ENCODE measurements around the gene EFCAB14. TPM values are rescaled to one million over a fixed set of nuclear protein-coding genes. Genes with fewer than 3 reads are reported as not detected.

Gene EFCAB14
- polyA plus RNA-seq, 1 donor from 2014 or later, result 7.6 TPM

DNA sequence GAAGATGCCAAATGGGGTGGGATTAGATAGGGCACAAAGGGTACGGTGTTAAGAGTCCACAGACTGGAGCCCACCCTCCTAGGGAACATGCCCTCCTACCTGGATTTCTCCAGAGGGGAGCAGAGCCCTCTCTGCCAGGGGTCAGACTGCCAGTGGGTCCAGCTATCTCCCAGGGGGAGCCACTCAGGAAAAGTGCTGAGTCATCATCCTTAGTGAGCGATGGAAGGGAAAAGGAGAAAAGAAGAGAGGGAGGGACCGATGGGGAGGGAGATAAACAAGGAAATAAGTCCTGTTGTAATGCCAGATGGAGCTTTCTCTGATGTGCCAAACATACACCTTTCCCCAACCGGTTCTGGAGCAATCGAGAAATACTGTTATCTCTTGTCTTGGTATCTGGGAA, 49.5 kb upstream of the EFCAB14 start (continued):
- TF ChIP-seq POLR2AphosphoS5 (IDR thresholded peaks at IDR 0.05), result no peak

DNA sequence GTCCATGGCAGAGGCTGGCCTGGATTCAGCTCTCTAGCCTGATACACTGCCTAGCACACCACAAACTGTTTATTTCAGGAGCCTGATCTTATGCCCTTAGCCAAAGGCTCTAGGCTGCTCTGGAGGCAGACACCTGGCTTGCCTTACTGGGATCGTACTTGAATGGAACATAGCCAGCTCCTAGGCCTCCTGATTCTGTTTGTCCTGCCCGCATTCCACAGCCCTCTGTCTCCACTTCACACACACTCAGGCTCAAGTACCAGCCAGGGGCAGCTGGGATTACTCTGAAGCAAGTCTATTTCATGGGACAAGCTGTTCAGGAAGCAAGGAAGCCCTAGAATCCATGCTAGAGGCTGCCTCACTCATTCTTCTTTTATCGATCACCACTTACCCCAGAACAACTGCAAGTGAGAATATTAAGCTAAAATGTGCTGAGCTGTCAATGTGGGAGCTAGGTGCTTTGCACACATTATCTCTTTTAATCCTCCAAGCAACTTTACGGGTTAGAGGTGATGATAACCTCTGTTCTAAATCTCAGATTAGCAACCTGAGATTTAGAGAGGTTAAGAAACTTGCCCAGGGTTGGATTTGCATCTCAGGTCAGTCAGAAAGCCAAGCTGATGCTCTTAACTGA, 48.9 kb upstream of the EFCAB14 start:
- no peak overlapping the region for H3K4me2 ChIP-seq (ENCODE audit: low read length)
- H3K9me3 ChIP-seq (ENCODE audit: low read length), result no peaks in the 10 kb centered on the region
- no peak overlapping the region for H3K9ac ChIP-seq (ENCODE audit: low read length)
- H3F3A ChIP-seq (ENCODE audit: insufficient read depth, low read length, poor library complexity, severe bottlenecking), result no peaks in the 10 kb centered on the region
- no peaks in the 10 kb centered on the region for H3K79me2 ChIP-seq (replicated peaks; ENCODE audit: insufficient read depth, low read length)
- TF ChIP-seq EP300 (conservative IDR thresholded peaks at IDR 0.05; ENCODE audit: poor library complexity, severe bottlenecking) (no peak), RAD21 (conservative IDR thresholded peaks at IDR 0.05) (no peak), TAF1 (IDR thresholded peaks at IDR 0.05; ENCODE audit: low read depth) (no peak), EZH2 (IDR thresholded peaks at IDR 0.05; ENCODE audit: borderline replicate concordance, insufficient read depth, low read length, poor library complexity, severe bottlenecking) (no peak), POLR2AphosphoS5 (IDR thresholded peaks at IDR 0.05) (no peak), SMC3 (conservative IDR thresholded peaks at IDR 0.05; ENCODE audit: poor library complexity) (no peak), MXI1 (conservative IDR thresholded peaks at IDR 0.05; ENCODE audit: poor library complexity, severe bottlenecking) (no peak)
- TF ChIP-seq, protein P1, sequence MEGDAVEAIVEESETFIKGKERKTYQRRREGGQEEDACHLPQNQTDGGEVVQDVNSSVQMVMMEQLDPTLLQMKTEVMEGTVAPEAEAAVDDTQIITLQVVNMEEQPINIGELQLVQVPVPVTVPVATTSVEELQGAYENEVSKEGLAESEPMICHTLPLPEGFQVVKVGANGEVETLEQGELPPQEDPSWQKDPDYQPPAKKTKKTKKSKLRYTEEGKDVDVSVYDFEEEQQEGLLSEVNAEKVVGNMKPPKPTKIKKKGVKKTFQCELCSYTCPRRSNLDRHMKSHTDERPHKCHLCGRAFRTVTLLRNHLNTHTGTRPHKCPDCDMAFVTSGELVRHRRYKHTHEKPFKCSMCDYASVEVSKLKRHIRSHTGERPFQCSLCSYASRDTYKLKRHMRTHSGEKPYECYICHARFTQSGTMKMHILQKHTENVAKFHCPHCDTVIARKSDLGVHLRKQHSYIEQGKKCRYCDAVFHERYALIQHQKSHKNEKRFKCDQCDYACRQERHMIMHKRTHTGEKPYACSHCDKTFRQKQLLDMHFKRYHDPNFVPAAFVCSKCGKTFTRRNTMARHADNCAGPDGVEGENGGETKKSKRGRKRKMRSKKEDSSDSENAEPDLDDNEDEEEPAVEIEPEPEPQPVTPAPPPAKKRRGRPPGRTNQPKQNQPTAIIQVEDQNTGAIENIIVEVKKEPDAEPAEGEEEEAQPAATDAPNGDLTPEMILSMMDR (IDR thresholded peaks at IDR 0.05; ENCODE audit: poor library complexity, severe bottlenecking), result no peak
- TF ChIP-seq, protein P2, sequence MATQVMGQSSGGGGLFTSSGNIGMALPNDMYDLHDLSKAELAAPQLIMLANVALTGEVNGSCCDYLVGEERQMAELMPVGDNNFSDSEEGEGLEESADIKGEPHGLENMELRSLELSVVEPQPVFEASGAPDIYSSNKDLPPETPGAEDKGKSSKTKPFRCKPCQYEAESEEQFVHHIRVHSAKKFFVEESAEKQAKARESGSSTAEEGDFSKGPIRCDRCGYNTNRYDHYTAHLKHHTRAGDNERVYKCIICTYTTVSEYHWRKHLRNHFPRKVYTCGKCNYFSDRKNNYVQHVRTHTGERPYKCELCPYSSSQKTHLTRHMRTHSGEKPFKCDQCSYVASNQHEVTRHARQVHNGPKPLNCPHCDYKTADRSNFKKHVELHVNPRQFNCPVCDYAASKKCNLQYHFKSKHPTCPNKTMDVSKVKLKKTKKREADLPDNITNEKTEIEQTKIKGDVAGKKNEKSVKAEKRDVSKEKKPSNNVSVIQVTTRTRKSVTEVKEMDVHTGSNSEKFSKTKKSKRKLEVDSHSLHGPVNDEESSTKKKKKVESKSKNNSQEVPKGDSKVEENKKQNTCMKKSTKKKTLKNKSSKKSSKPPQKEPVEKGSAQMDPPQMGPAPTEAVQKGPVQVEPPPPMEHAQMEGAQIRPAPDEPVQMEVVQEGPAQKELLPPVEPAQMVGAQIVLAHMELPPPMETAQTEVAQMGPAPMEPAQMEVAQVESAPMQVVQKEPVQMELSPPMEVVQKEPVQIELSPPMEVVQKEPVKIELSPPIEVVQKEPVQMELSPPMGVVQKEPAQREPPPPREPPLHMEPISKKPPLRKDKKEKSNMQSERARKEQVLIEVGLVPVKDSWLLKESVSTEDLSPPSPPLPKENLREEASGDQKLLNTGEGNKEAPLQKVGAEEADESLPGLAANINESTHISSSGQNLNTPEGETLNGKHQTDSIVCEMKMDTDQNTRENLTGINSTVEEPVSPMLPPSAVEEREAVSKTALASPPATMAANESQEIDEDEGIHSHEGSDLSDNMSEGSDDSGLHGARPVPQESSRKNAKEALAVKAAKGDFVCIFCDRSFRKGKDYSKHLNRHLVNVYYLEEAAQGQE (IDR thresholded peaks at IDR 0.05; ENCODE audit: borderline replicate concordance), result no peak
- no peaks in the 10 kb centered on the region for H3K36me3 ChIP-seq (ENCODE audit: insufficient read depth, low read length)
- no peaks in the 10 kb centered on the region for H4K20me1 ChIP-seq (ENCODE audit: insufficient read depth)
- H3K27me3 ChIP-seq (ENCODE audit: insufficient read depth, low read depth, low read length), result no peaks in the 10 kb centered on the region
- H3K27ac ChIP-seq (ENCODE audit: low read length), result no peak overlapping the region
- no peaks in the 10 kb centered on the region for H3K9me2 ChIP-seq (ENCODE audit: insufficient read depth, low read length)
- H2AFZ ChIP-seq (ENCODE audit: low read depth, low read length), result no peak overlapping the region
- H3K4me3 ChIP-seq (ENCODE audit: low read length), result no peak overlapping the region

GRCh38 chr1:46764402-46764801, 45.5 kb upstream of the EFCAB14 start:
- Histone ChIP-seq H2AFZ (ENCODE audit: low read depth, low read length) (no peak overlapping the region), H3K4me3 (ENCODE audit: low read length) (no peak overlapping the region), H3K79me2 (replicated peaks; ENCODE audit: insufficient read depth, low read length) (no peaks in the 10 kb centered on the region), H3K9ac (ENCODE audit: low read length) (no peak overlapping the region), H3K4me2 (ENCODE audit: low read length) (no peak overlapping the region), H3K9me2 (ENCODE audit: insufficient read depth, low read length) (no peaks in the 10 kb centered on the region), H3F3A (ENCODE audit: insufficient read depth, low read length, poor library complexity, severe bottlenecking) (no peaks in the 10 kb centered on the region), H3K27me3 (ENCODE audit: insufficient read depth, low read depth, low read length) (no peaks in the 10 kb centered on the region), H3K9me3 (ENCODE audit: low read length) (no peaks in the 10 kb centered on the region), H3K27ac (ENCODE audit: low read length) (no peak overlapping the region), H3K36me3 (ENCODE audit: insufficient read depth, low read length) (no peaks in the 10 kb centered on the region), H4K20me1 (ENCODE audit: insufficient read depth) (no peaks in the 10 kb centered on the region)
- TF ChIP-seq RAD21 (conservative IDR thresholded peaks at IDR 0.05), result no peak
- no peak for TF ChIP-seq EZH2 (IDR thresholded peaks at IDR 0.05; ENCODE audit: borderline replicate concordance, insufficient read depth, low read length, poor library complexity, severe bottlenecking)
- TF ChIP-seq POLR2AphosphoS5 (IDR thresholded peaks at IDR 0.05), result no peak
- TF ChIP-seq EP300 (conservative IDR thresholded peaks at IDR 0.05; ENCODE audit: poor library complexity, severe bottlenecking), result no peak
- TF ChIP-seq, protein P1 (IDR thresholded peaks at IDR 0.05; ENCODE audit: poor library complexity, severe bottlenecking), result no peak
- TF ChIP-seq TAF1 (IDR thresholded peaks at IDR 0.05; ENCODE audit: low read depth), result no peak
- TF ChIP-seq, protein P2 (IDR thresholded peaks at IDR 0.05; ENCODE audit: borderline replicate concordance), result no peak
- no peak for TF ChIP-seq MXI1 (conservative IDR thresholded peaks at IDR 0.05; ENCODE audit: poor library complexity, severe bottlenecking)
- no peak for TF ChIP-seq SMC3 (conservative IDR thresholded peaks at IDR 0.05; ENCODE audit: poor library complexity)

Measured in neural cell (in vitro differentiated cells).